ENCODE results near the gene BMPR1A. TPM values are rescaled to one million over a fixed set of nuclear protein-coding genes. Genes with fewer than 3 reads are reported as not detected.
A peak's percentile ranks its signal among the peaks of the same experiment; 100 is the strongest.

BMPR1A gene
- total and polyA plus RNA-seq, 4 donors, result 38.1 to 84.0 (median 63.4) TPM

DNA sequence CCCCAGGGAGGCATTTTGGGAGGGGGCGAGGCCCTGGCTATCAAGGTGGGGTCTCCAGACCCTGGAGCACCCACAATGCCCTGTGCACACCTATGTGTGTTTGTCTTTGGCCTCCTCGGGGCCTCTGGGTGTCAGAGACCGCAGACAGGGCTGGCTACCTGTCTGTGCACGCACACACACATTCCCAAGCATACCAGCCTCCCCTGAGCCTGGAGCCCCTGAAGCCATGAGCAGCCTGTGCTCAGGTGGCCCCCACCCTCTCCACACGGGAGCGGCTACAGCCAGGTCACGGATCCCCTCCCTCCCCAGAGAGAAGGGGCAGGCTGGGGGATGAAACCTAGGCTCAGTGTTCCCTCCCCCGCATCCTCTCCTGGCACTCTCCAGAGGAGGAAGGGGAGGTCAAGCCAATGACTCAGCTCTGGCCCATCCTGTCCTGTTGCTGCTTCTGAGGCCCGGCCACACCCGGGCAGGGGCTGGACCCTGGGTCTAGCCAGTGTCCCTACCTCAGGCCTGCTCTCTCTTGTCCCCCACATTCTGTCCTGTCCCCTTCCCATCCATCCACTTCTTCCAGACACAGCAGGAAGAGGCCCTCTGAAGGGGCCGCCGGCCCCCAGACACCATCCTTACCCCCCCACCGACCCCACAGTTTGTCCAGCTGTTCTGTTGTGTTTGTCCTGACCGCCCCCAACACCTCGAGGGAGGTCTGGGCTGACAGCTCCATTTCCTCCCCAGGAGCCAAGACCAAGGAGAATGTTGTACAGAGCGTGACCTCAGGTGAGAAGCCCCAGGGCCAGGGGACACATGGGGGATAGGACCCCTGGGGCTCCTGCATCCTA lies 202.7 kb downstream of the BMPR1A start:
- DNase-seq (ENCODE audit: low read depth in 4 of 6, low spot score in 6 of 6), result peak in 1 of 6 donors; percentile 28
- Histone ChIP-seq H3K9me3 (ENCODE audit: control insufficient read depth, insufficient read depth, low read length) (no peaks in the 10 kb centered on the region), H3K27ac (ENCODE audit: low read depth, low read length) (peak overlapping the region; percentile 40), H3K4me1 (ENCODE audit: control insufficient read depth, insufficient read depth, low read length) (peaks cover 70% of the 10 kb centered on the region), H3K4me3 (ENCODE audit: low read depth, low read length) (peak overlapping the region; percentile 4), H3K36me3 (ENCODE audit: control insufficient read depth, insufficient read depth, low read length) (peaks cover 14% of the 10 kb centered on the region), H3K27me3 (ENCODE audit: control insufficient read depth, insufficient read depth, low read length) (no peaks in the 10 kb centered on the region)
- 57% methylated on average over 13 of the region's 16 CpGs for WGBS (ENCODE audit: insufficient coverage)

DNA sequence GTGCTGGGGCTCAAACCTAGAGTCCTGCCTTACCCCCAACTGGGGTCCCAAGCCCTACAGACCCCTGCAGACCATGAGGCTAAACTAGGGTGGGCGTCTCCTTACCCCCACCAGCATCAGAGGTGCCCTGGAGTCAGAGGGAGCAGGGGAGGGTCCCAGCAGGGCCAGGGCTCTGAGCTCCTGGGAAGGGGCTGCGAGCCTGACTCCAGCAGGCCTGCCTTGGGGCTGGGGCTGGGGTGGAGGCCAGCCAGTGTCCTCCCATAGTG lies 203.3 kb downstream of the BMPR1A start:
- Histone ChIP-seq H3K4me3 (ENCODE audit: low read depth, low read length) (no peak overlapping the region), H3K9me3 (ENCODE audit: control insufficient read depth, insufficient read depth, low read length) (no peaks in the 10 kb centered on the region), H3K27ac (ENCODE audit: low read depth, low read length) (no peak overlapping the region), H3K27me3 (ENCODE audit: control insufficient read depth, insufficient read depth, low read length) (no peaks in the 10 kb centered on the region), H3K4me1 (ENCODE audit: control insufficient read depth, insufficient read depth, low read length) (peaks cover 70% of the 10 kb centered on the region), H3K36me3 (ENCODE audit: control insufficient read depth, insufficient read depth, low read length) (peaks cover 17% of the 10 kb centered on the region)
- DNase-seq (ENCODE audit: low read depth in 4 of 6, low spot score in 6 of 6), result no peak
- 100% methylated on average over 1 of the region's 2 CpGs for WGBS (ENCODE audit: insufficient coverage)

GRCh38 chr10:86960003-86960862 lies 203.8 kb downstream of the BMPR1A start:
- Histone ChIP-seq H3K36me3 (ENCODE audit: control insufficient read depth, insufficient read depth, low read length) (peaks cover 18% of the 10 kb centered on the region), H3K4me1 (ENCODE audit: control insufficient read depth, insufficient read depth, low read length) (peaks cover 67% of the 10 kb centered on the region), H3K27me3 (ENCODE audit: control insufficient read depth, insufficient read depth, low read length) (no peaks in the 10 kb centered on the region), H3K9me3 (ENCODE audit: control insufficient read depth, insufficient read depth, low read length) (no peaks in the 10 kb centered on the region), H3K4me3 (ENCODE audit: low read depth, low read length) (peak overlapping the region; percentile 2), H3K27ac (ENCODE audit: low read depth, low read length) (no peak overlapping the region)
- WGBS (ENCODE audit: insufficient coverage), result 79% methylated on average over 34 of the region's 37 CpGs
- peak in 1 of 6 donors; percentile 52 for DNase-seq (ENCODE audit: low read depth in 4 of 6, low spot score in 6 of 6)

GRCh38 chr10:86960863-86961434 lies 204.5 kb downstream of the BMPR1A start:
- WGBS (ENCODE audit: insufficient coverage), result 80% methylated on average over 4 of the region's 9 CpGs
- no peak overlapping the region for H3K27ac ChIP-seq (ENCODE audit: low read depth, low read length)

DNA sequence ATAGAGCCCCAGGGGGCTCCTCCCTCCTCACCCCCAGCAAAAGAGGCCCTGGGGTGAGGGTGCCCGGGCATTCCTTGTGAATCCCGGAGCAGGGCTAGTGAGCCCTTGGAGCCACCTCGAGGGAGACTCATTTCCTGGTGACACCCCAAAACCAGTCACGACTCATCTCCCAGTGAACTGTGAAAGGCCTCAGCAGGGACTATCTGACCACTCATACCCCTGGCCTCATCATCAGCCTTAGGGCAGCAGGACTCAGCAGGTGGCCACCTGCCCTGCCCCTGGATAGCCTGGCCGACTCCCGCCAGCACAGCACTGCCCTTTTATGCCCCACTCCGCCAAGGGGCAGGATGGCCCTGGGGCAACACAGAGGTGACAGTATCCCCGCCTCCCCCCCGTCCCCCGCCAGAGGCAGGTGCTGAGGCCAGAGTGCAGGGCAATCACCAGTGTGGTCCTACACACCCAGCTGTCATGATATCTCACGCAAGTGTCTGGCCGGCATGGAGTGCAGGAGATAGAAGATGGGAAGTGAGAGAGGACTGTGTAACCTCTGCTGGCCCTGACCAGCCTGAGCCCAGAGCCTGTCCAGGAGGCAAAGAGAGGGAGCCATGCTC lies 205.2 kb downstream of the BMPR1A start:
- no peak for DNase-seq (ENCODE audit: low read depth in 4 of 6, low spot score in 6 of 6)
- H3K4me3 ChIP-seq (ENCODE audit: low read depth, low read length), result no peak overlapping the region
- WGBS (ENCODE audit: insufficient coverage), result 96% methylated on average over 12 of the region's 12 CpGs
- no peaks in the 10 kb centered on the region for H3K27me3 ChIP-seq (ENCODE audit: control insufficient read depth, insufficient read depth, low read length)
- no peaks in the 10 kb centered on the region for H3K9me3 ChIP-seq (ENCODE audit: control insufficient read depth, insufficient read depth, low read length)
- H3K27ac ChIP-seq (ENCODE audit: low read depth, low read length), result no peak overlapping the region
- peaks cover 59% of the 10 kb centered on the region for H3K4me1 ChIP-seq (ENCODE audit: control insufficient read depth, insufficient read depth, low read length)
- H3K36me3 ChIP-seq (ENCODE audit: control insufficient read depth, insufficient read depth, low read length), result peaks cover 18% of the 10 kb centered on the region

More at GRCh38 chr10:86960863-86961434, 204.5 kb downstream of the BMPR1A start:
- H3K36me3 ChIP-seq (ENCODE audit: control insufficient read depth, insufficient read depth, low read length), result peaks cover 18% of the 10 kb centered on the region
- H3K4me1 ChIP-seq (ENCODE audit: control insufficient read depth, insufficient read depth, low read length), result peaks cover 60% of the 10 kb centered on the region
- no peak for DNase-seq (ENCODE audit: low read depth in 4 of 6, low spot score in 6 of 6)
- H3K27me3 ChIP-seq (ENCODE audit: control insufficient read depth, insufficient read depth, low read length), result no peaks in the 10 kb centered on the region
- no peaks in the 10 kb centered on the region for H3K9me3 ChIP-seq (ENCODE audit: control insufficient read depth, insufficient read depth, low read length)
- H3K4me3 ChIP-seq (ENCODE audit: low read depth, low read length), result no peak overlapping the region

GRCh38 chr10:86962136-86962980 lies 205.9 kb downstream of the BMPR1A start:
- no peak for DNase-seq (ENCODE audit: low read depth in 4 of 6, low spot score in 6 of 6)
- no peaks in the 10 kb centered on the region for H3K27me3 ChIP-seq (ENCODE audit: control insufficient read depth, insufficient read depth, low read length)
- peaks cover 59% of the 10 kb centered on the region for H3K4me1 ChIP-seq (ENCODE audit: control insufficient read depth, insufficient read depth, low read length)
- no peak overlapping the region for H3K27ac ChIP-seq (ENCODE audit: low read depth, low read length)
- H3K4me3 ChIP-seq (ENCODE audit: low read depth, low read length), result no peak overlapping the region
- no peaks in the 10 kb centered on the region for H3K9me3 ChIP-seq (ENCODE audit: control insufficient read depth, insufficient read depth, low read length)
- WGBS (ENCODE audit: insufficient coverage), result 82% methylated on average over 7 of the region's 7 CpGs
- peaks cover 18% of the 10 kb centered on the region for H3K36me3 ChIP-seq (ENCODE audit: control insufficient read depth, insufficient read depth, low read length)

GRCh38 chr10:86962981-86963310 lies 206.5 kb downstream of the BMPR1A start:
- WGBS (ENCODE audit: insufficient coverage), result 100% methylated on average over 1 of the region's 7 CpGs
- no peak for DNase-seq (ENCODE audit: low read depth in 4 of 6, low spot score in 6 of 6)
- Histone ChIP-seq H3K9me3 (ENCODE audit: control insufficient read depth, insufficient read depth, low read length) (no peaks in the 10 kb centered on the region), H3K27me3 (ENCODE audit: control insufficient read depth, insufficient read depth, low read length) (peaks cover 4% of the 10 kb centered on the region), H3K4me3 (ENCODE audit: low read depth, low read length) (no peak overlapping the region), H3K27ac (ENCODE audit: low read depth, low read length) (no peak overlapping the region), H3K4me1 (ENCODE audit: control insufficient read depth, insufficient read depth, low read length) (peaks cover 59% of the 10 kb centered on the region), H3K36me3 (ENCODE audit: control insufficient read depth, insufficient read depth, low read length) (peaks cover 18% of the 10 kb centered on the region)

GRCh38 chr10:86963341-86963919 lies 207.0 kb downstream of the BMPR1A start:
- H3K27me3 ChIP-seq (ENCODE audit: control insufficient read depth, insufficient read depth, low read length), result peaks cover 8% of the 10 kb centered on the region
- H3K4me1 ChIP-seq (ENCODE audit: control insufficient read depth, insufficient read depth, low read length), result peaks cover 59% of the 10 kb centered on the region
- no peak overlapping the region for H3K27ac ChIP-seq (ENCODE audit: low read depth, low read length)
- no peaks in the 10 kb centered on the region for H3K9me3 ChIP-seq (ENCODE audit: control insufficient read depth, insufficient read depth, low read length)
- no peak for DNase-seq (ENCODE audit: low read depth in 4 of 6, low spot score in 6 of 6)
- H3K4me3 ChIP-seq (ENCODE audit: low read depth, low read length), result no peak overlapping the region
- H3K36me3 ChIP-seq (ENCODE audit: control insufficient read depth, insufficient read depth, low read length), result peaks cover 18% of the 10 kb centered on the region
- WGBS (ENCODE audit: insufficient coverage), result 92% methylated on average over 12 of the region's 12 CpGs

All from spinal cord (tissue), 10 donors.